ENCODE results near the gene RINT1. TPM values are rescaled to one million over a fixed set of nuclear protein-coding genes. Genes with fewer than 3 reads are reported as not detected.

Gene RINT1
- total RNA-seq, 4 donors from 2014 or later: 7.8 to 17.1 (median 16.1) TPM

GRCh38 chr7:105585850-105586500, 54.0 kb downstream of the RINT1 start:
- H3K4me1 ChIP-seq: peaks cover 0 to 7% (median 4%) of the 10 kb centered on the region in 3 donors
- 91 to 97% methylated on average over 2 of the region's 2 CpGs for whole genome bisulfite sequencing, 2 donors
- no peak overlapping the region for H3K4me3 ChIP-seq
- intact Hi-C loops (cut with DNase I): no loop called here
- no peaks in the 10 kb centered on the region for H3K9me3 ChIP-seq
- TF ChIP-seq POLR2A (IDR thresholded peaks at IDR 0.05): no peak
- TF ChIP-seq CTCF (IDR thresholded peaks at IDR 0.05): no peak
- no peak overlapping the region for H3K27ac ChIP-seq
- H3K27me3 ChIP-seq: peaks cover 0 to 7% (median 0%) of the 10 kb centered on the region in 4 donors
- no peak for DNase-seq
- no peaks in the 10 kb centered on the region for H3K36me3 ChIP-seq

- Histone ChIP-seq H3K27me3 (no peaks in the 10 kb centered on the region), H3K4me3 (no peak overlapping the region), H3K4me1 (no peaks in the 10 kb centered on the region), H3K36me3 (no peaks in the 10 kb centered on the region), H3K27ac (no peak overlapping the region), H3K9me3 (no peaks in the 10 kb centered on the region)
- no peak for TF ChIP-seq CTCF (IDR thresholded peaks at IDR 0.05)
- no peak for TF ChIP-seq POLR2A (IDR thresholded peaks at IDR 0.05)
- intact Hi-C loops (cut with DNase I): no loop called here
- DNase-seq: no peak
- WGBS, 2 donors: 79 to 80% methylated on average over 8 to 11 of the region's 12 CpGs
These were observed 56.1 kb downstream of the RINT1 start for GRCh38 chr7:105587909-105588635.

GRCh38 chr7:105589356-105590077, 57.5 kb downstream of the RINT1 start:
- H3K36me3 ChIP-seq: no peaks in the 10 kb centered on the region
- TF ChIP-seq CTCF (IDR thresholded peaks at IDR 0.05) (peak; percentile 12 to 70 (median 37)), POLR2A (IDR thresholded peaks at IDR 0.05) (no peak)
- no peaks in the 10 kb centered on the region for H3K4me1 ChIP-seq
- no peaks in the 10 kb centered on the region for H3K9me3 ChIP-seq
- no peak for DNase-seq
- no peak overlapping the region for H3K27ac ChIP-seq
- intact Hi-C loops (cut with DNase I): no loop called here
- no peaks in the 10 kb centered on the region for H3K27me3 ChIP-seq
- WGBS, 2 donors: 24 to 36% methylated on average over 6 of the region's 6 CpGs
- H3K4me3 ChIP-seq: no peak overlapping the region

- no peak for DNase-seq
- 77 to 79% methylated on average over 5 of the region's 5 CpGs for WGBS, 2 donors
- H3K27me3 ChIP-seq: no peaks in the 10 kb centered on the region
- no peaks in the 10 kb centered on the region for H3K36me3 ChIP-seq
- H3K27ac ChIP-seq: no peak overlapping the region
- no peaks in the 10 kb centered on the region for H3K4me1 ChIP-seq
- TF ChIP-seq CTCF (IDR thresholded peaks at IDR 0.05) (no peak), POLR2A (IDR thresholded peaks at IDR 0.05) (no peak)
- no peaks in the 10 kb centered on the region for H3K9me3 ChIP-seq
- intact Hi-C loops (cut with DNase I): no loop called here
- no peak overlapping the region for H3K4me3 ChIP-seq
These were observed 58.8 kb downstream of the RINT1 start for GRCh38 chr7:105590793-105591192.

- TF ChIP-seq POLR2A (IDR thresholded peaks at IDR 0.05): no peak
- no peak overlapping the region for H3K4me3 ChIP-seq
- no peaks in the 10 kb centered on the region for H3K4me1 ChIP-seq
- no peaks in the 10 kb centered on the region for H3K9me3 ChIP-seq
- no peaks in the 10 kb centered on the region for H3K27me3 ChIP-seq
- intact Hi-C loops (cut with DNase I): no loop called here
- no peaks in the 10 kb centered on the region for H3K36me3 ChIP-seq
- no peak overlapping the region for H3K27ac ChIP-seq
- DNase-seq: no peak
- 45 to 64% methylated on average over 1 to 2 of the region's 2 CpGs for WGBS, 2 donors
These were observed 59.5 kb downstream of the RINT1 start for GRCh38 chr7:105591522-105591921.

Data from esophagus squamous epithelium (tissue), 5 donors.